Coronary artery (tissue), 2 donors: ENCODE results near the gene PORCN.

Source experiments
- DNase-seq: peaks from one replicate; pipeline ENCODE4 v3.0.0-alpha.2; 2017; ENCODE audit warnings: low spot score
- H3K27ac ChIP-seq, 2 donors: fragments of 200-600 bp; sonication (generic); one replicate each; pipeline ENCODE4 v1.5.1; 2016 to 2019
- H3K4me3 ChIP-seq: fragments of 200-600 bp; sonication (generic); 2 replicates; pipeline ENCODE4 v1.5.1; 2016; ENCODE audit warnings: mild to moderate bottlenecking, moderate library complexity
- CTCF ChIP-seq: fragments of 200-600 bp; sonication (generic); IDR thresholded peaks from one replicate; pipeline ENCODE4 v1.5.1; 2019; ENCODE audit warnings: antibody characterized with exemption

Gene PORCN

GRCh38 chrX:48507246-48507645, 1.5 kb upstream of the PORCN start:
- no peak for DNase-seq
- Histone ChIP-seq H3K27ac (no peak overlapping the region), H3K4me3 (no peak overlapping the region)
- TF ChIP-seq CTCF: no peak

GRCh38 chrX:48509245-48509590, 426 bp downstream of the PORCN start:
- peak overlapping the region; percentile 15 to 62 for H3K27ac ChIP-seq
- no peak for DNase-seq
- peak overlapping the region; percentile 77 for H3K4me3 ChIP-seq
- no peak for TF ChIP-seq CTCF

- DNase-seq: no peak
- no peak for TF ChIP-seq CTCF
- Histone ChIP-seq H3K27ac (no peak overlapping the region), H3K4me3 (peak overlapping the region; percentile 77)
Measured at GRCh38 chrX:48509619-48510018, 827 bp downstream of the PORCN start.

GRCh38 chrX:48511560-48511959, 2.8 kb downstream of the PORCN start:
- TF ChIP-seq CTCF: no peak
- DNase-seq: no peak
- Histone ChIP-seq H3K27ac (no peak overlapping the region), H3K4me3 (no peak overlapping the region)

GRCh38 chrX:48512371-48512935, 3.7 kb downstream of the PORCN start:
- TF ChIP-seq CTCF: no peak

GRCh38 chrX:48513670-48514069, 4.9 kb downstream of the PORCN start:
- TF ChIP-seq CTCF: no peak
- Histone ChIP-seq H3K27ac (no peak overlapping the region), H3K4me3 (no peak overlapping the region)
- no peak for DNase-seq

More at GRCh38 chrX:48512371-48512935, 3.7 kb downstream of the PORCN start:
- Histone ChIP-seq H3K4me3 (no peak overlapping the region), H3K27ac (no peak overlapping the region)
- DNase-seq: no peak

- DNase-seq: no peak
- TF ChIP-seq CTCF: no peak
- no peak overlapping the region for H3K4me3 ChIP-seq
- H3K27ac ChIP-seq: no peak overlapping the region
Measured at GRCh38 chrX:48514126-48514806, 5.5 kb downstream of the PORCN start.
